NCI-H1436 treated with DMSO at 0.1 percent for 48 hours (cell line): ENCODE measurements around the gene FOSL1.

ENCODE experiments used
- DNase-seq: peaks from one replicate; lab custom pipeline; 2025; lab: John Stamatoyannopoulos, UW

The FOSL1 gene

GRCh38 chr11:65919573-65920371 lies 19.6 kb upstream of the FOSL1 start:
- DNase-seq = no peak

GRCh38 chr11:65919141-65919572 lies 19.0 kb upstream of the FOSL1 start, which contains the start of gene DRAP1:
Gene DRAP1 (plus strand): TSS chr11:65919426. CDS start chr11:65919502, 76 bp downstream.
- DNase-seq = peak; percentile 93

- no peak for DNase-seq
Measured at GRCh38 chr11:65918211-65919140, 18.3 kb upstream of the FOSL1 start, which contains the start of gene C11orf68. Gene C11orf68 (minus strand): TSS chr11:65919062. CDS start chr11:65919031, 31 bp downstream.

GRCh38 chr11:65917434-65918210 lies 17.4 kb upstream of the FOSL1 start:
- no peak for DNase-seq

GRCh38 chr11:65917077-65917433 lies 16.9 kb upstream of the FOSL1 start:
- DNase-seq = no peak

- DNase-seq = no peak
Measured at GRCh38 chr11:65916391-65916790, 16.2 kb upstream of the FOSL1 start.

GRCh38 chr11:65915821-65916251 lies 15.6 kb upstream of the FOSL1 start:
- DNase-seq = no peak

- no peak for DNase-seq
Measured at GRCh38 chr11:65915101-65915820, 15.1 kb upstream of the FOSL1 start.

- no peak for DNase-seq
Measured at GRCh38 chr11:65912845-65913244, 12.7 kb upstream of the FOSL1 start.

- no peak for DNase-seq
Measured at GRCh38 chr11:65911682-65912568, 11.7 kb upstream of the FOSL1 start.

- DNase-seq = no peak
Measured at GRCh38 chr11:65907878-65908277, 7.7 kb upstream of the FOSL1 start.

- DNase-seq = no peak
Measured at GRCh38 chr11:65906602-65907001, 6.4 kb upstream of the FOSL1 start.

- no peak for DNase-seq
Measured at GRCh38 chr11:65903715-65904114, 3.5 kb upstream of the FOSL1 start.

GRCh38 chr11:65903068-65903481 lies 2.9 kb upstream of the FOSL1 start:
- no peak for DNase-seq

GRCh38 chr11:65900899-65901180 lies 652 bp upstream of the FOSL1 start:
- DNase-seq = no peak

GRCh38 chr11:65899356-65900124 lies 648 bp downstream of the FOSL1 start:
- DNase-seq = no peak

GRCh38 chr11:65898656-65899355 lies 1.4 kb downstream of the FOSL1 start:
- no peak for DNase-seq

- DNase-seq = no peak
Measured at GRCh38 chr11:65897020-65897471, 3.1 kb downstream of the FOSL1 start.
